CD8-positive, alpha-beta memory T cell (primary cell): ENCODE data around the gene CFL1. TPM values are rescaled to one million over a fixed set of nuclear protein-coding genes. Genes with fewer than 3 reads are reported as not detected.

Experiments
- CTCF ChIA-PET: fragments of 350-600 bp; sonication (Branson Sonifier 250); formaldehyde crosslinking; loops from one replicate; lab custom pipeline; 2021; ENCODE audit warnings: antibody characterized with exemption; lab: Charles Lee
- POLR2A ChIA-PET: fragments of 350-600 bp; sonication (Branson Sonifier 250); formaldehyde crosslinking; loops from one replicate; lab custom pipeline; 2021; ENCODE audit warnings: antibody characterized with exemption; lab: Charles Lee
- DNase-seq, 5 donors: peaks; one replicate each; pipeline versions ENCODE4 v3.0.0 to v3.0.0-alpha.2; 2020 to 2022; ENCODE audit warnings: mixed read lengths in 1 of 5
- H3K27ac ChIP-seq: one replicate; pipeline ENCODE4 v1.7.0; 2013; ENCODE audit warnings: low read depth, mild to moderate bottlenecking, low read length, moderate library complexity
- H3K27me3 ChIP-seq: 2 replicates; pipeline ENCODE4 v1.7.0; 2013; ENCODE audit warnings: low read length, mild to moderate bottlenecking; ENCODE audit not compliant: insufficient read depth, poor library complexity, severe bottlenecking
- H3K36me3 ChIP-seq: 2 replicates; pipeline ENCODE4 v1.7.0; 2013; ENCODE audit warnings: mild to moderate bottlenecking, low read length, moderate library complexity; ENCODE audit not compliant: insufficient read depth
- H3K4me1 ChIP-seq: 2 replicates; pipeline ENCODE4 v1.7.0; 2013; ENCODE audit warnings: mild to moderate bottlenecking, low read length, moderate library complexity; ENCODE audit not compliant: insufficient read depth
- H3K4me3 ChIP-seq: 2 replicates; pipeline ENCODE4 v1.7.0; 2013; ENCODE audit warnings: mild to moderate bottlenecking, low read length
- H3K9me3 ChIP-seq: 2 replicates; pipeline ENCODE4 v1.7.0; 2013; ENCODE audit warnings: mild to moderate bottlenecking, low read length
- H3K27ac Mint-ChIP-seq, 8 donors: one replicate each; pipeline ENCODE4 v1.8.0; 2020 to 2021; ENCODE audit warnings: mixed read lengths in 8 of 8, mild to moderate bottlenecking in 6 of 8, inconsistent platforms in 3 of 8, moderate library complexity in 3 of 8
- H3K27me3 Mint-ChIP-seq, 2 donors: one replicate each; pipeline ENCODE4 v1.8.0; 2020 to 2021; ENCODE audit warnings: mixed read lengths in 2 of 2, mild to moderate bottlenecking in 1 of 2, moderate library complexity in 1 of 2
- H3K36me3 Mint-ChIP-seq, 3 donors: one replicate each; pipeline ENCODE4 v1.8.0; 2020 to 2021; ENCODE audit warnings: mixed read lengths in 3 of 3, inconsistent platforms in 1 of 3, mild to moderate bottlenecking in 1 of 3
- H3K4me1 Mint-ChIP-seq, 3 donors: one replicate each; pipeline ENCODE4 v1.8.0; 2020 to 2021; ENCODE audit warnings: mixed read lengths in 3 of 3, inconsistent platforms in 1 of 3, mild to moderate bottlenecking in 1 of 3
- H3K4me3 Mint-ChIP-seq, 7 donors: one replicate each; pipeline ENCODE4 v1.8.0; 2020 to 2021; ENCODE audit warnings: mixed read lengths in 7 of 7, mild to moderate bottlenecking in 6 of 7, moderate library complexity in 4 of 7, inconsistent platforms in 2 of 7
- H3K9me3 Mint-ChIP-seq, 5 donors: one replicate each; pipeline ENCODE4 v1.8.0; 2020 to 2022; ENCODE audit warnings: mixed read lengths in 5 of 5, mild to moderate bottlenecking in 3 of 5, moderate library complexity in 2 of 5, inconsistent platforms in 1 of 5
- polyA plus RNA-seq: library from polyadenylated mRNA; unstranded; fragments of 300-500 nt; fragmentation: Illumina TruSeq; gene quantifications from one replicate; pipeline ENCODE4 v1.2.3, GENCODE V29; 2021
- total RNA-seq, 2 experiments: library from RNA; stranded (reverse); gene quantifications; one replicate each; pipeline ENCODE4 v1.2.3, GENCODE V29; 2021

The CFL1 gene
- total and polyA plus RNA-seq, 3 experiments from 2014 or later, result 1,172 to 3,347 (median 1,226) TPM

- no peak overlapping the region for H3K27ac ChIP-seq
- Mint-ChIP-seq H3K4me1 (peaks cover 18 to 42% (median 23%) of the 10 kb centered on the region in 3 donors), H3K4me3 (peak overlapping the region in 6 of 7 donors; percentile 19 to 54 (median 46)), H3K27me3 (peaks cover 0 to 3% of the 10 kb centered on the region in 2 donors), H3K9me3 (no peaks in the 10 kb centered on the region), H3K27ac (peak overlapping the region in 2 of 8 donors; percentile 57 to 72), H3K36me3 (peaks cover 0 to 7% (median 0%) of the 10 kb centered on the region in 3 donors)
- no peaks in the 10 kb centered on the region for H3K36me3 ChIP-seq
- peaks cover 26% of the 10 kb centered on the region for H3K4me1 ChIP-seq
- ChIA-PET CTCF (interaction anchor here (0.7 to 24.5 kb wide), 5 partner anchors 12 to 120 kb away, joined by 3 to 560 read pairs (median 3); partner anchors contain the start of genes CCDC85B, CFL1, CTSW and FIBP), POLR2A (interaction anchor here (0.5 to 5.2 kb wide), 4 partner anchors 13 to 88 kb away, joined by 3 to 39 read pairs (median 5); partner anchors contain the start of genes CCDC85B, CFL1, FIBP and MUS81)
- no peak for DNase-seq
- no peak overlapping the region for H3K4me3 ChIP-seq
- H3K27me3 ChIP-seq, result no peaks in the 10 kb centered on the region
- H3K9me3 ChIP-seq, result no peaks in the 10 kb centered on the region
These were observed 14.0 kb upstream of the CFL1 start for GRCh38 chr11:65871811-65872548.

- no peaks in the 10 kb centered on the region for H3K9me3 ChIP-seq
- H3K4me1 ChIP-seq, result peaks cover 26% of the 10 kb centered on the region
- no peak overlapping the region for H3K27ac ChIP-seq
- H3K27ac Mint-ChIP-seq, result peak overlapping the region in 6 of 8 donors; percentile 12 to 84 (median 60)
- H3K27me3 ChIP-seq, result no peaks in the 10 kb centered on the region
- peaks cover 18 to 42% (median 23%) of the 10 kb centered on the region in 3 donors for H3K4me1 Mint-ChIP-seq
- H3K36me3 Mint-ChIP-seq, result peaks cover 0 to 14% (median 0%) of the 10 kb centered on the region in 3 donors
- H3K4me3 Mint-ChIP-seq, result peak overlapping the region in 6 of 7 donors; percentile 11 to 61 (median 24)
- no peak for DNase-seq
- no peaks in the 10 kb centered on the region for H3K27me3 Mint-ChIP-seq
- ChIA-PET CTCF (interaction anchor here (0.7 to 24.5 kb wide), 5 partner anchors 11 to 121 kb away, joined by 3 to 560 read pairs (median 3); partner anchors contain the start of genes CCDC85B, CFL1, CTSW and FIBP), POLR2A (interaction anchor here (0.5 to 5.2 kb wide), 4 partner anchors 12 to 89 kb away, joined by 3 to 39 read pairs (median 5); partner anchors contain the start of genes CCDC85B, CFL1, FIBP and MUS81)
- H3K36me3 ChIP-seq, result no peaks in the 10 kb centered on the region
- no peak overlapping the region for H3K4me3 ChIP-seq
- H3K9me3 Mint-ChIP-seq, result no peaks in the 10 kb centered on the region
These were observed 13.0 kb upstream of the CFL1 start for GRCh38 chr11:65870706-65871681.

- H3K36me3 ChIP-seq, result peaks cover 3% of the 10 kb centered on the region
- CTCF ChIA-PET, result interaction anchor here (7.7 to 24.5 kb wide), 2 partner anchors 10 to 18 kb away, joined by 87 to 560 read pairs; partner anchors contain the start of genes CCDC85B, CFL1, CTSW and FIBP
- H3K9me3 ChIP-seq, result no peaks in the 10 kb centered on the region
- Mint-ChIP-seq H3K4me3 (peak overlapping the region in 2 of 7 donors; percentile 6 to 61), H3K4me1 (peaks cover 18 to 42% (median 23%) of the 10 kb centered on the region in 3 donors), H3K9me3 (no peaks in the 10 kb centered on the region), H3K27me3 (no peaks in the 10 kb centered on the region), H3K36me3 (peaks cover 0 to 21% (median 0%) of the 10 kb centered on the region in 3 donors), H3K27ac (peak overlapping the region in 4 of 8 donors; percentile 12 to 68 (median 42))
- H3K27me3 ChIP-seq, result no peaks in the 10 kb centered on the region
- DNase-seq, result no peak
- no peak overlapping the region for H3K27ac ChIP-seq
- peaks cover 26% of the 10 kb centered on the region for H3K4me1 ChIP-seq
- H3K4me3 ChIP-seq, result no peak overlapping the region
- POLR2A ChIA-PET, result interaction anchor here (0.9 to 5.2 kb wide), 2 partner anchors 11 to 182 kb away, joined by 3 to 39 read pairs; partner anchors contain the start of genes CFL1, MUS81 and SF3B2
These were observed 12.3 kb upstream of the CFL1 start for GRCh38 chr11:65870307-65870658.

- H3K9me3 Mint-ChIP-seq, result no peaks in the 10 kb centered on the region
- ChIA-PET POLR2A (interaction anchor here (0.5 to 5.2 kb wide), 3 partner anchors 10 to 183 kb away, joined by 3 to 39 read pairs (median 3); partner anchors contain the start of genes CFL1, MUS81 and SF3B2), CTCF (interaction anchor here (7.7 to 24.5 kb wide), 2 partner anchors 10 to 18 kb away, joined by 87 to 560 read pairs; partner anchors contain the start of genes CCDC85B, CFL1, CTSW and FIBP)
- DNase-seq, result no peak
- Histone ChIP-seq H3K36me3 (peaks cover 8% of the 10 kb centered on the region), H3K27ac (no peak overlapping the region), H3K4me1 (peaks cover 26% of the 10 kb centered on the region), H3K4me3 (no peak overlapping the region), H3K27me3 (no peaks in the 10 kb centered on the region), H3K9me3 (no peaks in the 10 kb centered on the region)
- peak overlapping the region in 1 of 7 donors; percentile 54 for H3K4me3 Mint-ChIP-seq
- H3K4me1 Mint-ChIP-seq, result peaks cover 18 to 42% (median 23%) of the 10 kb centered on the region in 3 donors
- peaks cover 2 to 26% (median 3%) of the 10 kb centered on the region in 3 donors for H3K36me3 Mint-ChIP-seq
- H3K27ac Mint-ChIP-seq, result peak overlapping the region in 4 of 8 donors; percentile 21 to 68 (median 42)
- no peaks in the 10 kb centered on the region for H3K27me3 Mint-ChIP-seq
These were observed 11.8 kb upstream of the CFL1 start for GRCh38 chr11:65869643-65870306.

GRCh38 chr11:65868907-65869306 is 10.9 kb upstream of the CFL1 start:
- POLR2A ChIA-PET, result interaction anchor here (5.2 kb wide), 1 partner anchor 10 kb away, joined by 39 read pairs; the partner anchor contains the start of genes CFL1 and MUS81
- no peak for DNase-seq
- no peak overlapping the region for H3K27ac ChIP-seq
- Mint-ChIP-seq H3K4me3 (peak overlapping the region in 1 of 7 donors; percentile 54), H3K9me3 (no peaks in the 10 kb centered on the region), H3K4me1 (peaks cover 18 to 39% (median 23%) of the 10 kb centered on the region in 3 donors), H3K27me3 (no peaks in the 10 kb centered on the region), H3K27ac (peak overlapping the region in 2 of 8 donors; percentile 56 to 80), H3K36me3 (peaks cover 2 to 35% (median 3%) of the 10 kb centered on the region in 3 donors)
- peaks cover 17% of the 10 kb centered on the region for H3K36me3 ChIP-seq
- peaks cover 20% of the 10 kb centered on the region for H3K4me1 ChIP-seq
- CTCF ChIA-PET, result interaction anchor here (7.7 to 24.5 kb wide), 2 partner anchors 9 to 19 kb away, joined by 87 to 560 read pairs; partner anchors contain the start of genes CCDC85B, CFL1, CTSW and FIBP
- H3K4me3 ChIP-seq, result no peak overlapping the region
- H3K27me3 ChIP-seq, result no peaks in the 10 kb centered on the region
- H3K9me3 ChIP-seq, result no peaks in the 10 kb centered on the region

GRCh38 chr11:65868076-65868667 is 10.2 kb upstream of the CFL1 start:
- Mint-ChIP-seq H3K9me3 (no peaks in the 10 kb centered on the region), H3K4me1 (peaks cover 16 to 34% (median 19%) of the 10 kb centered on the region in 3 donors), H3K4me3 (peak overlapping the region in 1 of 7 donors; percentile 58), H3K27me3 (no peaks in the 10 kb centered on the region), H3K36me3 (peaks cover 2 to 42% (median 3%) of the 10 kb centered on the region in 3 donors), H3K27ac (peak overlapping the region in 1 of 8 donors; percentile 43)
- Histone ChIP-seq H3K9me3 (no peaks in the 10 kb centered on the region), H3K4me1 (peaks cover 16% of the 10 kb centered on the region), H3K27ac (no peak overlapping the region), H3K36me3 (peaks cover 24% of the 10 kb centered on the region), H3K27me3 (no peaks in the 10 kb centered on the region), H3K4me3 (no peak overlapping the region)
- ChIA-PET POLR2A (interaction anchor here (1.1 to 5.2 kb wide), 2 partner anchors 9 to 22 kb away, joined by 3 to 39 read pairs; partner anchors contain the start of genes CCDC85B, CFL1 and MUS81), CTCF (interaction anchor here (7.7 to 24.5 kb wide), 2 partner anchors 8 to 20 kb away, joined by 87 to 560 read pairs; partner anchors contain the start of genes CCDC85B, CFL1, CTSW and FIBP)
- peak in 1 of 5 donors; percentile 57 for DNase-seq
